GM19025 (cell line): Measurements from ENCODE around the gene ZFR2.
"Not testable (repeated sequence)": the region's sequence is repeated elsewhere in the genome, so short reads cannot be mapped to it uniquely, and the experiment has no call there.

Experiments
- ATAC-seq: cut with Tn5 transposase; IDR thresholded peaks from one replicate; pipeline ENCODE4 v1.9.1; 2021; ENCODE audit warnings: mild to moderate bottlenecking, low read depth, moderate library complexity; ENCODE audit not compliant: unreplicated experiment

ZFR2 gene

DNA sequence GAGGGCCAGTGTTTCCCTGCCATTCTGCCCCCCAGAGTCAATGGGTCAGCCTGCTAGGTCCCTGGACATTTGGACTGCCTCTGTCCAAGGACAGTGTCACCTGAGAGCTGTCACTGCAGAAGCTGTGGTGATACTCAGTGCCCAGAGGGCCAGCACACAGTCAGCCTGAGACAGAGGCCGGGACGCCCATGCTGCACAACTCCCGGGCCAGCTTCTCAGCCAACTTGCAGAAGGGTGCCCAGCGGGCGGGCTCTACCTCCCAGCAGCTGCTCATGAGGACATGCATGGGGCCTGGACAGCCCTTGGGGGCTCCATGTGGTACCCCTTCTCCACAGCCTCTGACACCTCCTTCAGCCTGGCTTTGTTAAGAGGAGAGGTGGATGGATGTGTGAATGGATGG is 93.0 kb downstream of the ZFR2 start:
- ATAC-seq: no peak

DNA sequence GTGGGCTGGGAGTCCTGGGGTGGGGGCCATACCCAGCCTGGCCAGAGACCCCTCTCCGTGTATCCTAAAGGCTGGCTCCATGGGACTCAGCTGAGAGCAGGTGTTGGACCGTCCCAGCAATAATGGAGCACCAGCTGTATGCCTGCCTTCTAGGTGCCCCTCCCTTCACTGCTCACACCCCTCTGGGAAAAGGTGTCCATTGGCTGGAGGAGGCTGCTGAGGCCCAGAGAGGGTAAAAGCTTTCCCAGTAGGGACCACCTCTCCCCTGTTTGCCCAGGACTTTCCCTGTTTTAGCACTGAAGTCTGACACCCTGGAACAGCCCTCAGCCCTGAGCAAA is 93.5 kb downstream of the ZFR2 start:
- no peak for ATAC-seq

- ATAC-seq: no peak
These were observed 94.0 kb downstream of the ZFR2 start for GRCh38 chr19:3774621-3775373.

DNA sequence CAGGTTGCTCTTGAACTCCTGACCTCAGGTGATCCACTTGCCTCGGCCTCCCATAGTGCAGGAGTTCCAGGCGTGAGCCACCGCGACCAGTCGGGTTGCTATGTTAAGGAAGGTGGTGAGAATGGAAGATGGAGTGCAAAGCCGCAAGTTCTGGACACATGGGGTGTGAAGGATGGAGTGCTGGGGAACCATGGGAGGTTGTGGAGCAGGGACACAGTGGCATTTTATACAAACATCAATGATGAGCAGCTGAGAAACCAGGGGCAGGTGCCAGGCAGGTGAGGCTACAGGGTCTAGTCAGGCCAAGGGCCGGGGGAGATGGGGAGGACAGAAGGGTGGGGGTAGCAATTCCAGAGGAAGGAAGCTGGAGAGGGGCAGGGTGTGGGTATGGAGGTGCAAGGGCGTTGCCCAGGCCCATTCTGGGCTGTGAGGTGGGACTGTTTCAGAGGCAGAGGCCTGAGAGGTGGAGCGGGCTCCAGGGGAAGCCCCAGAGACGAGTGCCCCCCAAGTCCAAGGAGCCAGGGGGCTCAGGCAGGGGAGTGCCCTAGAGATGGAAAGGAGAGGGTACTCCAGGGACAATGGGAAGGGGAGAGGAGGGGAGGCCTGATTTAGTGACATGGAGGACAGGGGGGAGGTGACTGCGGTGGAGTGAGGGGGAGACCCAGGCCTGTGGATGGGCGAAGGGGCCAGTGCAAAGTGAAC is 94.9 kb downstream of the ZFR2 start:
- ATAC-seq: no peak

- ATAC-seq: no peak
These were observed 96.9 kb downstream of the ZFR2 start, which contains the start of gene RAX2 for GRCh38 chr19:3771906-3772455. TSS of gene RAX2 (minus strand) at chr19:3772228. CDS start at chr19:3771742, 486 bp downstream.

DNA sequence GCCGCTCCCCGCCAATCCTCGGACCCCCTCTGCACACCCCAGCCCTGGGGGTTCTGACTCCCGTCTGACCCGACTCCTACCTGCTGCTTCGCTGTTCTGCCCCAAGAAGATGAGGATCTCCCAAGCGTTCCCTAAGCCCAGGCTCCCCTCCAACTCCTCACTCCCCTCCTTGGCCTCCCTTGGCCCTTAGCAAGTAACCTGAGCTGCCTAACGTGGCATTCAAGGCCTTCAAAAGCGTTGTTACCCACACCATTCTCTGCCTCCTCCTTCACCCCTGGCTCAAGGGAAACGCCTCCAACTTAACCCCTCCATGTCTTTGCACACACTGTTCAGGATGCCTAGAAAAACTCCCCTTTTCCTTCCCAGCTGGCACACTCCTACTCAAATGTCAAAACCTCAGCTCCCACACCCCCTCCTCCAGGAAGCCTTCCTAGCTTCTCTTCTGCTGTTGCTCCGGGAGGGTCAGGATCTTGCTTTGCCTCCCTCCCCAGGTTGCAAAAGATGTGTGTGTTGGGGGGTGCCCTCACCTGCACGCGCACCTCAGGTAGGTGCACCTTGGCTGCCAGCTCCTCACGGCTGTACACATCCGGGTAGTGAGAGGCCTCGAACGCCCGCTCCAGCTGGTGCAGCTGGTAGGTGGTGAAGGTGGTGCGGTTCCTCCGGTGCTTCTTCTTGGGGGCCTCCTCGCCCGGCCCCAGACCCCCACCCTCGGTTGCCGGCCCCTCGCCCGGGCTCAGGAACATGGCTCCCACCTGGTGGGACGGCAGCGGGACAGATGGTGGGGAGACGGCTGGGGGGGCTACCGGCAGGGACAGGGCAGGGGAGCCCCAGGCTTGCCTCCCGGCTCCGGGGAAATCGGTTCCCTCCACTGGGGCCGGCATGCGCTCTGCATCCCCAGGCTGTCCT is 97.6 kb downstream of the ZFR2 start:
- no peak for ATAC-seq

- ATAC-seq: no peak
These were observed 98.5 kb downstream of the ZFR2 start for GRCh38 chr19:3770136-3770999.

- no peak for ATAC-seq
These were observed 99.3 kb downstream of the ZFR2 start for GRCh38 chr19:3769494-3769893.

DNA sequence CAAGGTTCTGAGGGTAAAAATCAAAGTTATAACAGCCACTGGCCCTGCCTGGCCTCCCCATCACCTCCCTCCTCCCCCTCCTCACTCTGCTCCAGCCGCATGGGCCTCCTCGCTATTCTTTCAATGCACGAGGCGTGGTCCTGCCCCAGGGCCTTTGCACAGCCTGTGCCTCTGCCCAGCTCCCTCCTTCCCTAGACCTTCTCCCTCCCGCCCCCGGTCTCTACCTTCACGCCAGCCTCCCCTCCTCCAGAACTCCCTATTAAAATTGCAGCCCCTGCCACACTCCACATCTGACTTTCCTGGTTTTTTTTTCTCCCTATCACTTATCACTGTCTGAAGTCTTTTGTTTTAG is 100.1 kb downstream of the ZFR2 start:
- ATAC-seq: no peak

DNA sequence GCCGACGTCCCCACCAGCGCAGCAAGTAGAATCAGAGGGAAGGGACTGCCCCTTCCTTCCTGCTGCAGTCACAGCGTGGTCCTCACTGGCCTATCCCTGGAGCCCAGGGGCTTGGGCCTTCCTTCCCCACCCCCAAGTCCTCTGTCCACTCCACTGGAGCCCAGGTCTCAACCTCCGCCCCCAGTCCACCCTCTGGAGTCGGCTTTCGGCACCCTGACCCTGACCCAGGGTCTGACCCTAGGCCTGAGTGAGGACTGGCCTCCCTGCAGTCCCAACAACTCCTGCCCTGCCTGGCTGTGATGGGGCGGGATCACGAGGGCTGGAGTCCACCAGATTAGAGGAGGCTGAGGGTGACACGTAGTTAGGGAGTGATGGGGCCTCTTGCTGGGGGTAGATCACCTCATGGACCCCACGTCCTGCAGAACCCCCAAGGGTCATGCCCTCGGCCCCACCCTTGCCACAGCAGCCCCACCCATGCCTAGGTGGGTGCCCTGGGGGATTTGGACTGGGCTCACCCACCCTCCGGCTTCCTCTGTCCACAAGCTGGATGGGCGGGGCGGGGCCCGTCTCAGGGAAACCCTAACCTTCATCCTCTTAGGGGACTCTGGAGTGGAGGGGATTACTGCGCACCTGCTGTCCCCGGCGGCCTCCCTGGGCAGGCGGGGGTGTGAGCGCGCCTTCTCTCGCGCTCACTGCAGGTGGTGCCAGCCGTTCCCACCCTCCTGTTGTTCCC is 100.7 kb downstream of the ZFR2 start:
- no peak for ATAC-seq

GRCh38 chr19:3767050-3767449 is 101.8 kb downstream of the ZFR2 start:
- no peak for ATAC-seq

DNA sequence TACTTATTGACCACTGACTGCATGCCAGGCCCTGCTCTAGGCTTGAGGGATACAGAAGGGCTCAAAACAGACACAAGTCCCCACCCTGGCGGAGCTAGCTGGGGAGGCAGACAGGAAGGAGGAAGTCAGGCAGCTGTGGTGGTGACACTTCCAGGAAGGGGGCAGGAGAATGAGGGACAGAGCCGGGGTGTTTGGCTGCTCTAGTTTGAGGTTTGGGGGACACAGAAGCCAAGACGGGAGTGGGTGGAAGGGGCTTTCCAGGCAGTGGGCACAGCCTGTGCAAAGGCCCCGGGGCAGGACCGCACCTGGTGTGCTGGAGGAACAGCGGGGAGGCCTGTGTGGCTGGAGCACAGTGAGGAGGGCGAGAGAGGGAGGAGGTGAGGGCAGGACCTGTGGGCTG is 102.3 kb downstream of the ZFR2 start:
- no peak for ATAC-seq

- not testable (repeated sequence) for ATAC-seq
These were observed 103.1 kb downstream of the ZFR2 start for GRCh38 chr19:3765757-3766156.

GRCh38 chr19:3765121-3765520 is 103.7 kb downstream of the ZFR2 start:
- no peak for ATAC-seq

DNA sequence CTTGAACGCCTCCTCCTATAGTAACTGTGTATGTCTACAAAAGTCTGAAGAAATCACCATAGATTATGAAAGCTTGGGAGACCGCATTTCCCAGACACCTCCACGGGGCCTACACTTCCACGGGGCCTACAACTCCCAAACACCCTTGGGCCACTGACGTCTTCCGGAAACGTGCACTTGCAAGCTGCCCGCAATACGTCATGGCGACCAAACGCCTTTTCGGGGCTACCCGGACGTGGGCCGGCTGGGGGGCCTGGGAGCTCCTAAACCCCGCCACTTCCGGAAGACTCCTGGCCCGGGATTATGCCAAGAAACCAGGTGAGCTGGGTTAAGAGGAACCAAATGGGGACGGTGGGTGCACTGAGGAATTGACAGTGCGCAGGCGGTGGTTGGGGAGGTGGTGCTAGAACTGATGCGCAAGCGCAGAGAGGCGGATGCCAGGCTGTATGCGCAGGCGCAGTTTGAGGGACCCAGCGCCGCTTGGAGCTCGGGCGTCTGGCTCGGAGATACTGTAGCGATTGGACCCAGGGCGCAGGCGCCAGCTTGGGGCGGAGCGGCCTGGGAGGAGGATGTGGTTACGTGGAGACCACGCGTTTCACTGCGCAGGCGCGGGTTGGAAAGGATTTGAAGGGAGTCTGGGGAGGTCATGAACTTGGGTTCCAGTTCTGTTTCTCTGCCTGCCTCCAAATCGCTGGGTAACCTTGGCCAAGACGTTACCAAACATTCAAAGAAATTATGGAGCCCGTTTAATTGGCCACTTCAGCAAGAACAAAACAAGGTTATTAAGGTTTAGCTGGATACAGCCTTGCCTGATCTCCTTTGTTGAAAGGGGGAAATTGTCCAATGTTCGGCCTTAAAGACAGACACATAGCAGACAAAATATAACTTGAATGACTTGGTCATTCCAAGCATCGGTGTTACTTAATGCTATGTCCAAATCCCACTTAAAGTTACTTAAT is 106.1 kb downstream of the ZFR2 start, which contains the start of gene MRPL54:
TSS of gene MRPL54 (plus strand) at position 182 of the 959 bp plus-strand sequence. CDS start at position 201, 19 bp downstream.
- peak; percentile 63 for ATAC-seq

- ATAC-seq: no peak
These were observed 106.7 kb downstream of the ZFR2 start for GRCh38 chr19:3762130-3762473.

DNA sequence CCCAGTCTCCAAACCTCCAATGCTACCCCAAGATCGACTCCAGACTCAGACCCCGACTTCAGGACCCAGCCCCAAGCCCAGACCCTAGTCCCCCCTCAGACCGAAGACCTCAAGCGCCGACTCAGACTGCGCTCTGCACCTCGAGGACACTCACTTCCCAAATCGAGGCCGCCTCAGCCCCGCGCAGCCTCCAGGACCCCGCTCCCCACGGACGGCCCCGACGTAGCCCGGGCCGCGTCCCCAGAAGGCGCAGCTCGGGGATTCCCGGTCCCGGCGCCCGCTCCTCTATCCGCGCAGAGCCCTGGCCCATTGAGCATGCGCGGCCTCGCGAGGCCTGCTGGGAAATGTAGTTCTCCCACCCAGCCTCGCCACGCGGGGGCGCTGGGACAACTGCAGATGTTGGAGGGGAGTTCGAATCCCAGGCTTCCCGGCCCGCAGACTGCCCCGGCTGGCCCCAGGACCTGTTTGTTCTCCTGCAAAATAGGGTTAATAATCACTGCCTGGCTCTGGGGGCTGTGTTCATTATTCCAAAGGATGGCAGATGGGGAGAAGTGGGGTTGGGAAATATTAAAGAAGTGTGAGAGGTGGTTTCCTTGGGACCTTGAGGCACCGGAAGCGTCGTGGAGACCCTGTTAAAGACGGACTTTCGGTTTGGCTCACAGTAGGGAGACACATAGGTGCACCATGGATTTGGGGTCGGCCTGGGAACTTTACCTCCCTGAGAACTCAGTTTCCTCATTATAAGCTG is 107.3 kb downstream of the ZFR2 start, which contains the start of gene APBA3:
TSS of gene APBA3 (minus strand) at position 311 of the 748 bp plus-strand sequence. CDS start 1,428 bp downstream, outside the sequence.
- ATAC-seq: peak; percentile 43
